ACC112 (cell line): Measurements from ENCODE around the gene TRIM67.
"Not testable (repeated sequence)": the region's sequence is repeated elsewhere in the genome, so short reads cannot be mapped to it uniquely, and the experiment has no call there.

Experiments used
- H2AFZ ChIP-seq: fragments of 200-600 bp; sonication (generic); one replicate; pipeline ENCODE4 v1.6.0; 2017; ENCODE audit warnings: antibody characterized with exemption, low read length; ENCODE audit not compliant: unreplicated experiment
- H3K27ac ChIP-seq: fragments of 200-600 bp; sonication (generic); 2 replicates; pipeline ENCODE4 v1.5.1; 2014; ENCODE audit warnings: low read depth, mild to moderate bottlenecking, antibody characterized with exemption, low read length, moderate library complexity
- H3K27me3 ChIP-seq: fragments of 200-600 bp; sonication (generic); 2 replicates; pipeline ENCODE4 v1.6.1; 2014; ENCODE audit warnings: mild to moderate bottlenecking, antibody characterized with exemption, low read length, moderate library complexity, mixed read lengths; ENCODE audit not compliant: insufficient read depth
- H3K36me3 ChIP-seq: fragments of 200-600 bp; sonication (generic); 2 replicates; pipeline ENCODE4 v1.6.1; 2016; ENCODE audit warnings: mild to moderate bottlenecking, antibody characterized with exemption, low read length, moderate library complexity, mixed read lengths; ENCODE audit not compliant: insufficient read depth
- H3K4me1 ChIP-seq: fragments of 200-600 bp; sonication (generic); one replicate; pipeline ENCODE4 v1.6.1; 2016; ENCODE audit warnings: low read length, mixed read lengths; ENCODE audit not compliant: insufficient read depth, unreplicated experiment, control insufficient read depth
- H3K4me3 ChIP-seq: fragments of 200-600 bp; sonication (generic); 2 replicates; pipeline ENCODE4 v1.5.1; 2014; ENCODE audit warnings: mild to moderate bottlenecking, low read depth, low read length
- H3K79me2 ChIP-seq: fragments of 200-600 bp; sonication (generic); one replicate; pipeline ENCODE4 v1.6.0; 2016; ENCODE audit warnings: low read length; ENCODE audit not compliant: control insufficient read depth, unreplicated experiment, insufficient read depth

The TRIM67 gene

DNA sequence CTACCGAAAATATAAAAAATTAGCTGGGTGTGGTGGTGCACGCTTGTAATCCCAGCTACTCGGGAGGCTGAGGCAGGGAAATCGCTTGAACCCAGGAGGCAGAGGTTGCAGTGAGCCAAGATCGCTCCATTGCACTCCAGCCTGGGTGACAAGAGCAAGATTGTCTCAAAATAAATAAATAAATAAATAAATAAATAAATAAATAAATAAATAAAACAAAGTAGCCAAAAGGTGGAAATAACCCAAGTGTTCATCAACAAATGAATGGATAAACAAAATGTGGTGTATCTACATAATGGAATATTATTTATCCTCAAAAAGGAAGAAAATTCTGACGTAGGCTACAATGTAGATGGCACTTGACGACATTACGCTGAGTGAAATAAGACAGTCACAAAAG lies 29.3 kb upstream of the TRIM67 start:
- H3K27ac ChIP-seq, H3K27me3 ChIP-seq, H3K4me1 ChIP-seq, H2AFZ ChIP-seq, H3K36me3 ChIP-seq, H3K79me2 ChIP-seq, H3K4me3 ChIP-seq: not testable (repeated sequence)

GRCh38 chr1:231134624-231135023 lies 27.2 kb upstream of the TRIM67 start:
- H3K79me2 ChIP-seq: no peaks in the 10 kb centered on the region
- no peaks in the 10 kb centered on the region for H3K27me3 ChIP-seq
- H3K27ac ChIP-seq: no peak overlapping the region
- no peaks in the 10 kb centered on the region for H3K36me3 ChIP-seq
- no peak overlapping the region for H2AFZ ChIP-seq
- H3K4me3 ChIP-seq: no peak overlapping the region
- H3K4me1 ChIP-seq: peaks cover 17% of the 10 kb centered on the region

DNA sequence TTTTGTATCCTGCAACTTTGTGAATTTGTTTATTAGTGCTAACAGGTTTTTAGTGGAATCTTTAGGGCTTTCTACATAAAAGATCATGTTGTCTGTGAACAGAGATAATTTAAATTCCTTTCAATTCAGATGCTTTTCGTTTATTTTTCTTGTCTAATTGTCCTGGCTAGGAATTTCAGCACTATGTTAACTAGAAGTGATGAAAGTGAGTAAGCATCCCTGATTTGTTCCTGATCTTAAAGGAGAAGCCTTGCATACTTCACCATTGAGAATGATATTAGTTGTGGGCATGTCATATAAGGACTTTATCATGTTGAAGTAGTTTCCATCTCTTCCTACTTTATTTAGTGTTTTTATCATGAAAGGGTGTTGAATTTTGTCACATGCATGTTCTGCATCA lies 23.6 kb upstream of the TRIM67 start:
- H3K36me3 ChIP-seq: no peaks in the 10 kb centered on the region
- H3K4me1 ChIP-seq: peaks cover 29% of the 10 kb centered on the region
- H3K27me3 ChIP-seq: no peaks in the 10 kb centered on the region; the same call in 1 of the 2 replicates
- no peak overlapping the region for H2AFZ ChIP-seq
- H3K4me3 ChIP-seq: no peak overlapping the region
- H3K27ac ChIP-seq: no peak overlapping the region; the same call in 1 of the 2 replicates
- no peaks in the 10 kb centered on the region for H3K79me2 ChIP-seq

- Histone ChIP-seq H3K27me3 (no peaks in the 10 kb centered on the region; the same call in 1 of the 2 replicates), H2AFZ (no peak overlapping the region), H3K27ac (peak overlapping the region; percentile 87), H3K4me3 (peak overlapping the region; percentile 31; the same call in 1 of the 2 replicates), H3K4me1 (peaks cover 29% of the 10 kb centered on the region), H3K36me3 (no peaks in the 10 kb centered on the region), H3K79me2 (no peaks in the 10 kb centered on the region)
Measured at GRCh38 chr1:231139125-231139649, 22.7 kb upstream of the TRIM67 start.

GRCh38 chr1:231139659-231140654 lies 21.9 kb upstream of the TRIM67 start:
- H3K36me3 ChIP-seq: no peaks in the 10 kb centered on the region

DNA sequence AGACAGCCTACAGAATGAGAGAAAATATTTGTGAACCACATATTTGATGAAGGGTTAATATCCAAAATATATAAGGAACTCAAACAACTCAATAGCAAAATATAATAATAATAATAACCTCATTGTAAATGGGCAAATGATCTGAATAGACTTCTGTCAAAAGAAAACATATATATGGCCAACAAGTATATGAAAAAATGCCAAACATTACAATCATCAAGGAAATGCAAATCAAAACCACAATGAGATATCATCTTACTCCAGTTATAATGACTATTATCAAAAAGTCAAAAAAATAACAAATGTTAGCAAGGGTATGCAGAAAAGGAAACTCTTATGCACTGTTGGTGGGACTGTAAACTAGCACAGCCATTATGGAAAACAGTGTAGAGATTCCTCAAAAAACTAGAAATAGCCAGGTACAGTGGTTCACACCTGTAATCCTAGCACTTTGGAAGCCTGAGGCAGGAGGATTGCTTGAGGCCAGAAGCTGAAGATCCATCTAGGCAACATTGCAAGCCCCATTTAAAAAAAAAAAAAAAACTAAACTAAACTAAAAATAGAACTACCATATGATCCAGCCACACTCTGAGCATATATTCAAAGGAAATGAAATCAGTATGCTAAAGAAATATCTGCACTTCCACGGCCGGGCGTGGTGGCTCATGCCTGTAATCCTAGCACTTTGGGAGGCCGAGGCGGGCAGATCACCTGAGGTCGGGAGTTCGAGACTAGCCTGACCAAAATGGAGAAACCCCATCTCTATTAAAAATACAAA lies 17.3 kb upstream of the TRIM67 start:
- H2AFZ ChIP-seq: no peak overlapping the region
- H3K27me3 ChIP-seq: peaks cover 10% of the 10 kb centered on the region; the same call in 1 of the 2 replicates
- H3K79me2 ChIP-seq: no peaks in the 10 kb centered on the region
- peaks cover 13% of the 10 kb centered on the region for H3K4me1 ChIP-seq
- H3K27ac ChIP-seq: no peak overlapping the region
- H3K36me3 ChIP-seq: no peaks in the 10 kb centered on the region
- no peak overlapping the region for H3K4me3 ChIP-seq

More at GRCh38 chr1:231139659-231140654, 21.9 kb upstream of the TRIM67 start:
- no peaks in the 10 kb centered on the region for H3K79me2 ChIP-seq
- peak overlapping the region; percentile 87 for H3K27ac ChIP-seq
- H2AFZ ChIP-seq: no peak overlapping the region
- peaks cover 29% of the 10 kb centered on the region for H3K4me1 ChIP-seq
- H3K27me3 ChIP-seq: no peaks in the 10 kb centered on the region; the same call in 1 of the 2 replicates
- H3K4me3 ChIP-seq: peak overlapping the region; percentile 31; the same call in 1 of the 2 replicates

- Histone ChIP-seq H3K4me3 (no peak overlapping the region), H3K27me3 (peaks cover 15% of the 10 kb centered on the region; the same call in 1 of the 2 replicates), H3K27ac (no peak overlapping the region), H3K36me3 (no peaks in the 10 kb centered on the region), H3K79me2 (no peaks in the 10 kb centered on the region), H2AFZ (no peak overlapping the region), H3K4me1 (no peaks in the 10 kb centered on the region)
Measured at GRCh38 chr1:231147896-231148295, 14.0 kb upstream of the TRIM67 start.

DNA sequence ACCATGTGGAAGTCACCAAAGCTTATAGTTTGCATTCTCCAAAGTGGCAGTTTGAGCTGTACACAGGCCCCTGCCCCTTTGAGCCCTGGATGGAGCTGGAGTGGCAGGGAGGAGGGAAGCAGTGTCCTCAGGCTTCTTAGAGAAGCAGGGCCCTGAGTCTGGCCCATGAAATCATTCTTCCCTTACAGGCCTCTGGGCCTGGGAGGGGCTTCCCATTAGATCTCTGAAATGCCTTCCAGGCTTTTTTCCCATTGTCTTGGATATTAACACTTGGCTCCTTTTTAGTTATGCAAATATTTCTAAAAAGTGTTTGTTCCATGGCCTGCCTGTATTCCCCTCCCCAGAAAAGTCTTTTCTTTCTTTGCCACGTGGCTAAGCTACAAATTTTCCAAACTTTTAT lies 10.0 kb upstream of the TRIM67 start:
- H2AFZ ChIP-seq: no peak overlapping the region
- H3K27me3 ChIP-seq: peaks cover 48% of the 10 kb centered on the region
- no peaks in the 10 kb centered on the region for H3K36me3 ChIP-seq
- no peak overlapping the region for H3K27ac ChIP-seq
- H3K79me2 ChIP-seq: no peaks in the 10 kb centered on the region
- H3K4me1 ChIP-seq: no peaks in the 10 kb centered on the region
- no peak overlapping the region for H3K4me3 ChIP-seq

DNA sequence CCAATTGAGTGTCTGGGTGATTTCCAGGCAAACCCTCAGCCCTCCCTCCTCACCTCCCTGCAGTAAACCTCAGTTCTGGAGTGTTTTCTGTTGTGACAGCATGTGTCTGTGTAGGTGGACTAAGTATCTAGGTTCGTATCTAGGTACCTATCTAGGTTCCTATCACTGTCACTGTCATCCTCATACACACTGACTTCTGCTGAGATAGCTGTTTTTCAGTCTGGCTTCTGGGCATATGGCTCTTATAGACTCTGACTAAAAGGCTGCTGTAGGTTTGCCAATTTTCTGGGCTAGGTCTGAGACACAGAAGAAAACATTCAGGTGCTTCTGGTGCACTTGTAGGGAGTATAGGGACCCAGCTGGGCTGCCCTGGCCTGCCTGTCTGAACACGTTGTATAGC lies 8.1 kb upstream of the TRIM67 start:
- no peak overlapping the region for H3K27ac ChIP-seq
- H3K4me3 ChIP-seq: no peak overlapping the region
- H3K4me1 ChIP-seq: no peaks in the 10 kb centered on the region
- no peaks in the 10 kb centered on the region for H3K79me2 ChIP-seq
- peaks cover 54% of the 10 kb centered on the region for H3K27me3 ChIP-seq
- H3K36me3 ChIP-seq: no peaks in the 10 kb centered on the region
- no peak overlapping the region for H2AFZ ChIP-seq

DNA sequence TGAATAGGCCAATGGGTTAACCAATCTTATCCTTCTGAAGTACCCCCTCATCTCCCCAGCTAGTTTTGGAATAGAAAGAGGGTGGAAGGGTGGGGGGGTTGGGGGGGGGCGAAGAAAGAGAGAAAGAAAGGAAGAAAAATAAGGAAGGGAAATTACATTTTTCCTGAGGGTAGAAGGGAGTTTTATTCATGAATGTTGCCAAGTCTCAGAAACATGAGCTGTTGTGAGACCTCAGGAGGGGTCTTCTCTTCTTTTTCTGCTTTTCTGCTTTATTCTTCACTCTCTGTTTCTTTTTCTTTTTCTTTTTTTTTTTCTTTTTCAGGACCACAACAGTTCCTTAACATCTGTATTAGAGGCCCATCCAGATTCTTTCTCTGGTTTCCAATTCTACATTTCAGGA lies 6.0 kb upstream of the TRIM67 start:
- peaks cover 69% of the 10 kb centered on the region for H3K27me3 ChIP-seq
- no peak overlapping the region for H2AFZ ChIP-seq
- H3K4me3 ChIP-seq: no peak overlapping the region
- H3K27ac ChIP-seq: no peak overlapping the region
- no peaks in the 10 kb centered on the region for H3K4me1 ChIP-seq
- no peaks in the 10 kb centered on the region for H3K79me2 ChIP-seq
- H3K36me3 ChIP-seq: no peaks in the 10 kb centered on the region
